ENCODE data around the gene PRPSAP1.
"Not testable (repeated sequence)": the region's sequence is repeated elsewhere in the genome, so short reads cannot be mapped to it uniquely, and the experiment has no call there.

The PRPSAP1 gene

GRCh38 chr17:76382803-76383545 is 29.3 kb upstream of the PRPSAP1 start:
- DNase-seq (ENCODE audit: low read depth), result peak; percentile 82

- peak; percentile 51 for DNase-seq (ENCODE audit: low read depth)
Measured at GRCh38 chr17:76382351-76382802, 28.7 kb upstream of the PRPSAP1 start.

- DNase-seq (ENCODE audit: low read depth), result no peak
Measured at GRCh38 chr17:76381633-76382350, 28.1 kb upstream of the PRPSAP1 start.

GRCh38 chr17:76379646-76380376 is 26.1 kb upstream of the PRPSAP1 start:
- no peak for DNase-seq (ENCODE audit: low read depth)

- no peak for DNase-seq (ENCODE audit: low read depth)
Measured at GRCh38 chr17:76379275-76379641, 25.5 kb upstream of the PRPSAP1 start.

GRCh38 chr17:76378548-76379274 is 25.0 kb upstream of the PRPSAP1 start:
- DNase-seq (ENCODE audit: low read depth), result no peak

- DNase-seq (ENCODE audit: low read depth), result no peak
Measured at GRCh38 chr17:76376318-76377133, 22.8 kb upstream of the PRPSAP1 start.

- DNase-seq (ENCODE audit: low read depth), result peak; percentile 98
Measured at GRCh38 chr17:76371656-76372628, 18.2 kb upstream of the PRPSAP1 start.

- peak; percentile 90 for DNase-seq (ENCODE audit: low read depth)
Measured at GRCh38 chr17:76370261-76370993, 16.7 kb upstream of the PRPSAP1 start.

GRCh38 chr17:76369804-76370203 is 16.1 kb upstream of the PRPSAP1 start:
- DNase-seq (ENCODE audit: low read depth), result no peak

- no peak for DNase-seq (ENCODE audit: low read depth)
Measured at GRCh38 chr17:76369379-76369778, 15.7 kb upstream of the PRPSAP1 start.

- DNase-seq (ENCODE audit: low read depth), result peak; percentile 55
Measured at GRCh38 chr17:76368545-76368944, 14.8 kb upstream of the PRPSAP1 start.

GRCh38 chr17:76367642-76368041 is 13.9 kb upstream of the PRPSAP1 start:
- no peak for DNase-seq (ENCODE audit: low read depth)

- no peak for DNase-seq (ENCODE audit: low read depth)
Measured at GRCh38 chr17:76366247-76366646, 12.5 kb upstream of the PRPSAP1 start.

- no peak for DNase-seq (ENCODE audit: low read depth)
Measured at GRCh38 chr17:76365256-76365903, 11.7 kb upstream of the PRPSAP1 start.

- no peak for DNase-seq (ENCODE audit: low read depth)
Measured at GRCh38 chr17:76363107-76363842, 9.6 kb upstream of the PRPSAP1 start.

GRCh38 chr17:76360461-76360860 is 6.7 kb upstream of the PRPSAP1 start:
- DNase-seq (ENCODE audit: low read depth), result no peak

- not testable (repeated sequence) for DNase-seq (ENCODE audit: low read depth)
Measured at GRCh38 chr17:76359776-76360175, 6.1 kb upstream of the PRPSAP1 start.
